ENCODE results near the gene SLC11A1.

DNA sequence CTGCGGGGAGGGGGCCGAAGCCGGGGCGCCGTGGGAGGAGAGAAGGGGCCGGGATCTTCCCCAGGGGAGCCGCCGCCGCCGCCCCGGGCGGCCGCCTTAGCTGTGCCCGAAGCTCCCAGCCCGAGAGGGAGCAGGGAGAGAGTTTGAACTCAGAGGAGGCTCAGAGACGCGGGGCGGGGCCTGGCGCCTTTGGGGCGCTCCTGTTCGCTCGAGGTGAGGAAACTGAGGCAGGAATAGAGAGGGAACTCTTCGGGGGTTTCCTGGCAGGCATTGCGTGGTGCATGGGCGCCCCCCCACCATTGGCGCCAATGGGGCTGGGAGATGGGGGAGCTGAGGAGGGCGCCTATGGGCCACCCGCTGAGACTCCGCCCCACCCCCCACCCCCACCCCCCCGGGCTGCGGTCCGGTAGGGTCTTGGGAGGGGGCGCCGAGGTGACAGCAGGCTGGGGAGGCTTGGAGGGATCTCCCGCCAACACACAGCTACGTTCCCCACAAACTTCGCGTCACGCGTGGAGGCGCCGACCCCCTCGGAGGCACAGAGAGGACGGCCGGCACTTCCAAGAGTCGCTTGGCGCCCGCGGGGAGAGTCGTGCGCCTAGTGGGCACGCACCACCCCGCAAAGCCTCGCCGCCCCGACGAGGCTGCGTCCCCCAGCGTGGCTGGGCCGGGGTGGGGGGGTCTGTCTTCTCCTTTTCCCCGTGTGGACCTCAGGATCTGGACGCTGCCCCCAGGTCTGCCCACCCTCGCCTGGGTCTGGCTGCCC, 18.3 kb downstream of the SLC11A1 start:
- TF ChIP-seq, protein P1, sequence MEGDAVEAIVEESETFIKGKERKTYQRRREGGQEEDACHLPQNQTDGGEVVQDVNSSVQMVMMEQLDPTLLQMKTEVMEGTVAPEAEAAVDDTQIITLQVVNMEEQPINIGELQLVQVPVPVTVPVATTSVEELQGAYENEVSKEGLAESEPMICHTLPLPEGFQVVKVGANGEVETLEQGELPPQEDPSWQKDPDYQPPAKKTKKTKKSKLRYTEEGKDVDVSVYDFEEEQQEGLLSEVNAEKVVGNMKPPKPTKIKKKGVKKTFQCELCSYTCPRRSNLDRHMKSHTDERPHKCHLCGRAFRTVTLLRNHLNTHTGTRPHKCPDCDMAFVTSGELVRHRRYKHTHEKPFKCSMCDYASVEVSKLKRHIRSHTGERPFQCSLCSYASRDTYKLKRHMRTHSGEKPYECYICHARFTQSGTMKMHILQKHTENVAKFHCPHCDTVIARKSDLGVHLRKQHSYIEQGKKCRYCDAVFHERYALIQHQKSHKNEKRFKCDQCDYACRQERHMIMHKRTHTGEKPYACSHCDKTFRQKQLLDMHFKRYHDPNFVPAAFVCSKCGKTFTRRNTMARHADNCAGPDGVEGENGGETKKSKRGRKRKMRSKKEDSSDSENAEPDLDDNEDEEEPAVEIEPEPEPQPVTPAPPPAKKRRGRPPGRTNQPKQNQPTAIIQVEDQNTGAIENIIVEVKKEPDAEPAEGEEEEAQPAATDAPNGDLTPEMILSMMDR (optimal IDR thresholded peaks at IDR 0.05 in 1 of 3, IDR thresholded peaks at IDR 0.05 in 1 of 3, conservative IDR thresholded peaks at IDR 0.05 in 1 of 3; ENCODE audit: extremely low read depth in 1 of 3, insufficient read depth in 2 of 3, low read length in 3 of 3) = no peak
- TF ChIP-seq EZH2 (IDR thresholded peaks at IDR 0.05; ENCODE audit: low read length) = no peak

Data from keratinocyte (primary cell).